GM21447 (cell line): Measurements from ENCODE around the gene CCT5.

Experiments used
- ATAC-seq: cut with Tn5 transposase; IDR thresholded peaks from one replicate; pipeline ENCODE4 v1.9.1; 2021; ENCODE audit not compliant: unreplicated experiment

CCT5 gene

GRCh38 chr5:10249948-10250805 is at the start of gene CCT5:
Gene CCT5 (plus strand): TSS chr5:10250280. CDS start chr5:10250341, 61 bp downstream.
- ATAC-seq: peak; percentile 83

- ATAC-seq: no peak
Observed at GRCh38 chr5:10201223-10201868, 48.7 kb upstream of the CCT5 start.

- no peak for ATAC-seq
Observed at GRCh38 chr5:10202089-10202910, 47.8 kb upstream of the CCT5 start.

- no peak for ATAC-seq
Observed at GRCh38 chr5:10209004-10209403, 41.1 kb upstream of the CCT5 start.

DNA sequence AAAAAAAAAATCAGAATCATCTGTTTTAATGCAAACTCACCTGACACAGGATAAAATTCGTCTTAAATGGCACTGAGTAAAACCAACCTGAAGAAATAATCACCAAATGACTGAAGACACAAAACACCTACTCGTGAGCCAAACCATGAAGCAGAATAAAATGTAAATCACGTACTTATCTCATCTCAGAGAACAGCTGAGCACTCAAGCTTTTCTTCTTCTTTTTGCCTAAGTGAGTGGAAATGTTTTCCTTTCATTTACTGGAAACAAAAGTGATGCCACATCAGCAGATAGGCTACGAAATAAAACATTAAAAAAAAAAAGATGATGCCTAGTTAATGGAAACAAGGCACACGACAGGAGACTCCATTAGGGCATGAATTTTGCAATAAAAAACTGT is 36.8 kb upstream of the CCT5 start:
- ATAC-seq: no peak

DNA sequence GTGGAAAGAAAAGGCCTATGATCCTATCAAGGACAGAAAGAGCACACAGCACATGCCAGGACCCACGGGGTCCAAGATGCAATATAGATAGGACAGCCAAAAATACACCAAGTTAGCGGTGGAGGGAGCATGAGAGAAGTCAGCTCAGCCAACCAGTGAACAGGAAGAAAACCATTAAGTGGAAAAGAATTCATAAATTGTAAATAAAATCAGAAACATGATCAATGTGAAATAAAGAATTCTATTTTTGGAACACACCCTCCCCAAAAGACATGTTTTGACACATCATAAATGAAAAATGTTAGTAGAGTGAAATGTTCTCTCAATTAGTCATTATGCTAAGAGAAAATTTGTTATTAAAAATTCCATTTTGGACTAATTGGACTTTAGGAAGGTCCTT is 36.0 kb upstream of the CCT5 start:
- ATAC-seq: no peak

DNA sequence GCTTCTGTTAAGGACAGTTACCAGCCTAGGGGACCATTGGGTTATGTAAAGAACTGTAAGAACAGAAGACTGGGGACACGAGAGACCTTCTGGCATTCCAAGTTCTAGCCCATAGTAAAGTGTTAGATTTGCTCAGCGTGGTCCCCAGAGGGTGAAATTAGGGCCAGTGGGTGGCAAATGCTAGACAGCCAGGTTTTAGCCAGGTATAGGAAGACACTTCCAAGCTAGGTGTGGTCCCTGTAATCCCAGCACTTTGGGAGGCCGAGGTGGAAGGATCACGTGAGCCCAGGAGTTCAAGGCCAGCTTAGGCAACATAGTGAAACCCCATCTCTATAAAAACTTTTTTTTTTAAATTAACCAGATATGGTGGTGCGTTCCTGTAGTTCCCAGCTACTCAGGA is 34.7 kb upstream of the CCT5 start:
- no peak for ATAC-seq

- no peak for ATAC-seq
Observed at GRCh38 chr5:10216107-10216506, 34.0 kb upstream of the CCT5 start.

DNA sequence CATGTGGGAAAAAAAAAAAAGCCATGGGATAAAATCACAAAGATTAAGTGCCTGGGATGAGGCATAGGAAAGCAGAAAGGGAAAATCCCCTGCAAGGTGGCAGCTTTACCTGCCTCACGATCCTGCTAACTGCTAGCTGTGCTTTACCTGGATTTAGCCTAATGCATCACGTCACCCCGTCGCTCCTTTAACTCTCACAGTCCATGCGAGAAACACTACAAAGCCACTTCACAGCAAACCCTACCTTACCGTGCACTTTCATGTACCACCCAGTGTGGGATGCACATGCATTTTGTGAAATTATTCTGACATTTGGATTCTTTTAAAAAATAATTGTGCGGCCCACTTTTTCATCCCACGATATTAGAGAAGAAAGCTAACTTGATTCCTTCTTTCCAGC is 31.4 kb upstream of the CCT5 start:
- no peak for ATAC-seq

- ATAC-seq: no peak
Observed at GRCh38 chr5:10219068-10219467, 31.0 kb upstream of the CCT5 start.

DNA sequence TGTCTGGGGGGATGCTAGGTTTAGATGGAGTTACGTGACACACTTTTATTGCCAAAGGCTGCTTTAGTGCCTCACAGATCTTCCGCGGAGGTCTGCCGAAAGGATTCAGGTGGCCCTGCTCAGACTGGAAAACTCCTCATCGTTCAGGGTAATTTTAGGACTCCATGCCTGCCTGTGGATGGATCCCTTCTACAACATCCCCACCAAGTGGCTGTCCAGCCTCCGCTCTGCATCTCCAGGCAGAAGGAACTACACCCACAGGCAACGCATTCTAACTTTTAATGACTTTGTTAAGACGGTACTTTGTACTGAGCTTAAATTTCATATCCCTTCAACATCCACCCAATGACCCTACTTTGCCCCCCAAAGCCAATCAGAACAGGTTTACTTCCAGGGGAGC is 29.8 kb upstream of the CCT5 start:
- no peak for ATAC-seq

- ATAC-seq: no peak
Observed at GRCh38 chr5:10222326-10222725, 27.8 kb upstream of the CCT5 start.

GRCh38 chr5:10227379-10227778 is 22.7 kb upstream of the CCT5 start:
- ATAC-seq: no peak

GRCh38 chr5:10228288-10228687 is 21.8 kb upstream of the CCT5 start:
- no peak for ATAC-seq

- ATAC-seq: no peak
Observed at GRCh38 chr5:10229306-10230048, 20.6 kb upstream of the CCT5 start.

- no peak for ATAC-seq
Observed at GRCh38 chr5:10232386-10232785, 17.7 kb upstream of the CCT5 start.

DNA sequence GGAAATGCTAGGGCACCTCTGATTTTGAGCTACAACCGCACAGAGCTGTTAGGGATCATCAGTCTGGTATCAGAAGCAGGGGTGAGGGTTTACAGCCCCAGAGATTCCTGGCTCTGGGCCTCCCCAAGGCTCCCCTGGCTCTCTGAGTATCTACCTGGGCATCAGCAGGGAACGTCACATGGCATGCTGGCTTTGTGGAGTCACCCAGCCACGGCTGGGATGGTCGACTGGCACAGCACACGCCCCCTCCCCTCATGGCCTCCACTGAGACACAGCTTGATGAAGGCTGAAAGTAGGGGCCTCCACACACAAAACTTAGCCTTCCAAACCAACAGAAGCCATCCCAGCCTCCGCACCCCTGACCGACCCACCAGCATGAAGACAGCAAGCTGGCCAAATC is 17.1 kb upstream of the CCT5 start:
- ATAC-seq: no peak

GRCh38 chr5:10233505-10233904 is 16.6 kb upstream of the CCT5 start:
- no peak for ATAC-seq

GRCh38 chr5:10235350-10235749 is 14.7 kb upstream of the CCT5 start:
- no peak for ATAC-seq

- ATAC-seq: no peak
Observed at GRCh38 chr5:10243660-10244240, 6.3 kb upstream of the CCT5 start.
